GM23338 (cell line): Measurements from ENCODE around the gene MICALL1.

Experiments
- CREB1 ChIP-seq: fragments of 250-450 bp; sonication (Bioruptor Pico); IDR thresholded peaks from 2 replicates; pipeline ENCODE4 v1.5.0; 2020; ENCODE audit warnings: low read depth, mild to moderate bottlenecking, moderate library complexity
- EZH2 ChIP-seq: fragments of 200-600 bp; sonication (generic); IDR thresholded peaks from one replicate; pipeline ENCODE4 v1.8.0; 2017; ENCODE audit warnings: antibody characterized with exemption, mild to moderate bottlenecking, low read depth; ENCODE audit not compliant: unreplicated experiment
- EZH2phosphoT487 ChIP-seq: fragments of 200-600 bp; sonication (generic); IDR thresholded peaks from one replicate; pipeline ENCODE4 v1.8.1; 2018; ENCODE audit warnings: antibody characterized with exemption; ENCODE audit not compliant: unreplicated experiment
- POLR2AphosphoS5 ChIP-seq: IDR thresholded peaks from 2 replicates; pipeline ENCODE4 v1.6.1; 2016; ENCODE audit warnings: antibody characterized with exemption, low read depth
- TF ChIP-seq, protein P1 (sequence below), 2 experiments: fragments of 200-600 bp in 1 of 2; sonication (generic) in 1 of 2; conservative IDR thresholded peaks; 2 replicates each; pipeline versions ENCODE4 v1.5.1 to v1.6.1; 2016 to 2017; ENCODE audit warnings: antibody characterized with exemption in 2 of 2, low read depth in 2 of 2, mild to moderate bottlenecking in 2 of 2, moderate library complexity in 1 of 2
- TF ChIP-seq, protein P2 (sequence below): IDR thresholded peaks from one replicate; pipeline ENCODE4 v1.6.1; 2018; ENCODE audit warnings: antibody characterized with exemption; ENCODE audit not compliant: unreplicated experiment

DNA sequence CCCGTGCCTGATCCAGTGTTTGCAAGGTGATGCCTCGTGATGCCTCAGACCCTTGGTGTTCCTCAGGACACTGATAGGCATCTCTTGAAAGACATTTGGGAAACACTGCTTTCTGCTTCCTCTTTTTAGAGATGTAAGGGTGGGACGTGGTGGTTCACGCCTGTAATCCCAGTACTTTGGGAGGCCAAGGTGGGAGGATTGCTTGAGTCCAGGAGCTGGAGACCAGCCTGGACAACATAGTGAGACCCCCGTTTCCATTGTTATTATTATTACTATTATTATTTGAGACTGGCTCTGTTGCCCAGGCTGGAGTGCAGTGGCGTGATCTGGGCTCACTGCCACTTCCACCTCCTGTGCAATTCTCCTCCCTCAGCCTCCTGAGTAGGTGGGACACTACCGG, 84.8 kb downstream of the MICALL1 start:
- TF ChIP-seq EZH2 (no peak), EZH2phosphoT487 (no peak), POLR2AphosphoS5 (no peak), CREB1 (no peak)
- TF ChIP-seq, protein P1, sequence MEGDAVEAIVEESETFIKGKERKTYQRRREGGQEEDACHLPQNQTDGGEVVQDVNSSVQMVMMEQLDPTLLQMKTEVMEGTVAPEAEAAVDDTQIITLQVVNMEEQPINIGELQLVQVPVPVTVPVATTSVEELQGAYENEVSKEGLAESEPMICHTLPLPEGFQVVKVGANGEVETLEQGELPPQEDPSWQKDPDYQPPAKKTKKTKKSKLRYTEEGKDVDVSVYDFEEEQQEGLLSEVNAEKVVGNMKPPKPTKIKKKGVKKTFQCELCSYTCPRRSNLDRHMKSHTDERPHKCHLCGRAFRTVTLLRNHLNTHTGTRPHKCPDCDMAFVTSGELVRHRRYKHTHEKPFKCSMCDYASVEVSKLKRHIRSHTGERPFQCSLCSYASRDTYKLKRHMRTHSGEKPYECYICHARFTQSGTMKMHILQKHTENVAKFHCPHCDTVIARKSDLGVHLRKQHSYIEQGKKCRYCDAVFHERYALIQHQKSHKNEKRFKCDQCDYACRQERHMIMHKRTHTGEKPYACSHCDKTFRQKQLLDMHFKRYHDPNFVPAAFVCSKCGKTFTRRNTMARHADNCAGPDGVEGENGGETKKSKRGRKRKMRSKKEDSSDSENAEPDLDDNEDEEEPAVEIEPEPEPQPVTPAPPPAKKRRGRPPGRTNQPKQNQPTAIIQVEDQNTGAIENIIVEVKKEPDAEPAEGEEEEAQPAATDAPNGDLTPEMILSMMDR (conservative IDR thresholded peaks at IDR 0.05; ENCODE audit: low read depth in 2 of 2) = no peak
- TF ChIP-seq, protein P2, sequence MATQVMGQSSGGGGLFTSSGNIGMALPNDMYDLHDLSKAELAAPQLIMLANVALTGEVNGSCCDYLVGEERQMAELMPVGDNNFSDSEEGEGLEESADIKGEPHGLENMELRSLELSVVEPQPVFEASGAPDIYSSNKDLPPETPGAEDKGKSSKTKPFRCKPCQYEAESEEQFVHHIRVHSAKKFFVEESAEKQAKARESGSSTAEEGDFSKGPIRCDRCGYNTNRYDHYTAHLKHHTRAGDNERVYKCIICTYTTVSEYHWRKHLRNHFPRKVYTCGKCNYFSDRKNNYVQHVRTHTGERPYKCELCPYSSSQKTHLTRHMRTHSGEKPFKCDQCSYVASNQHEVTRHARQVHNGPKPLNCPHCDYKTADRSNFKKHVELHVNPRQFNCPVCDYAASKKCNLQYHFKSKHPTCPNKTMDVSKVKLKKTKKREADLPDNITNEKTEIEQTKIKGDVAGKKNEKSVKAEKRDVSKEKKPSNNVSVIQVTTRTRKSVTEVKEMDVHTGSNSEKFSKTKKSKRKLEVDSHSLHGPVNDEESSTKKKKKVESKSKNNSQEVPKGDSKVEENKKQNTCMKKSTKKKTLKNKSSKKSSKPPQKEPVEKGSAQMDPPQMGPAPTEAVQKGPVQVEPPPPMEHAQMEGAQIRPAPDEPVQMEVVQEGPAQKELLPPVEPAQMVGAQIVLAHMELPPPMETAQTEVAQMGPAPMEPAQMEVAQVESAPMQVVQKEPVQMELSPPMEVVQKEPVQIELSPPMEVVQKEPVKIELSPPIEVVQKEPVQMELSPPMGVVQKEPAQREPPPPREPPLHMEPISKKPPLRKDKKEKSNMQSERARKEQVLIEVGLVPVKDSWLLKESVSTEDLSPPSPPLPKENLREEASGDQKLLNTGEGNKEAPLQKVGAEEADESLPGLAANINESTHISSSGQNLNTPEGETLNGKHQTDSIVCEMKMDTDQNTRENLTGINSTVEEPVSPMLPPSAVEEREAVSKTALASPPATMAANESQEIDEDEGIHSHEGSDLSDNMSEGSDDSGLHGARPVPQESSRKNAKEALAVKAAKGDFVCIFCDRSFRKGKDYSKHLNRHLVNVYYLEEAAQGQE = no peak
